Endothelial cell of umbilical vein (primary cell): ENCODE data around the gene DVL1. TPM values are rescaled to one million over a fixed set of nuclear protein-coding genes. Genes with fewer than 3 reads are reported as not detected.
A peak's percentile ranks its signal among the peaks of the same experiment; 100 is the strongest.

Source experiments
- BruUV-seq: library from RNA; stranded (reverse); fragments of 400-500 nt; replicated peaks from 2 replicates; lab custom pipeline; 2021; lab: Mats Ljungman, UMichigan
- CTCF ChIA-PET: fragments of 300-600, 350-600 bp; sonication (Branson Sonifier 250); formaldehyde crosslinking; loops from one replicate; lab custom pipeline; 2021; ENCODE audit warnings: antibody characterized with exemption, inconsistent platforms; lab: Charles Lee
- POLR2A ChIA-PET: fragments of 300-600, 350-600 bp; sonication (Branson Sonifier 250); formaldehyde crosslinking; loops from one replicate; lab custom pipeline; 2021; ENCODE audit warnings: antibody characterized with exemption, inconsistent platforms; lab: Charles Lee
- DNase-seq: peaks from one replicate; pipeline ENCODE4 v3.0.0-alpha.2; 2011; ENCODE audit warnings: low read depth, low spot score
- FAIRE-seq: peaks from 2 replicates; lab custom pipeline; 2011; peaks lifted over from hg19 to GRCh38; lab: Jason Lieb, UNC
- H2AFZ ChIP-seq: 2 replicates; pipeline ENCODE4 v1.6.0; 2012; ENCODE audit warnings: low read depth, low read length, control low read depth, inconsistent platforms
- H3K27ac ChIP-seq: 2 replicates; pipeline ENCODE4 v1.5.1; 2011; ENCODE audit warnings: low read depth, mild to moderate bottlenecking, control low read depth, low read length, moderate library complexity; ENCODE audit not compliant: insufficient read depth
- H3K27me3 ChIP-seq, 2 experiments: 2 replicates each; pipeline versions ENCODE4 v1.6.0 to v1.6.1; 2011; ENCODE audit warnings: low read length in 2 of 2, mixed read lengths in 1 of 2; ENCODE audit not compliant: control insufficient read depth in 2 of 2, insufficient read depth in 2 of 2
- H3K36me3 ChIP-seq, 2 experiments: 2 replicates in 1 of 2; 3 replicates in 1 of 2; pipeline ENCODE4 v1.5.1; 2011; ENCODE audit warnings: low read length in 2 of 2, mild to moderate bottlenecking in 1 of 2, moderate library complexity in 1 of 2; ENCODE audit not compliant: control insufficient read depth in 2 of 2, insufficient read depth in 2 of 2; ENCODE audit errors: extremely low read depth in 1 of 2
- H3K4me1 ChIP-seq: 3 replicates; pipeline ENCODE4 v1.5.1; 2011; ENCODE audit warnings: mild to moderate bottlenecking, low read length; ENCODE audit not compliant: control insufficient read depth, insufficient read depth; ENCODE audit errors: extremely low read depth
- H3K4me2 ChIP-seq: 2 replicates; pipeline ENCODE4 v1.6.1; 2011; ENCODE audit warnings: low read length, control low read depth, mixed read lengths; ENCODE audit not compliant: insufficient read depth
- H3K4me3 ChIP-seq, 3 experiments: fragments of 200-600 bp in 1 of 3; sonication (generic), shearing (Covaris generic) in 1 of 3; replicated peaks in 1 of 3; 2 replicates each; pipeline ENCODE4 v1.5.1; 2011 to 2016; ENCODE audit warnings: control low read depth in 3 of 3, low read length in 3 of 3, mild to moderate bottlenecking in 2 of 3, inconsistent platforms in 1 of 3, low read depth in 1 of 3, moderate library complexity in 1 of 3; ENCODE audit not compliant: insufficient read depth in 1 of 3
- H3K79me2 ChIP-seq: 2 replicates; pipeline ENCODE4 v1.6.0; 2012; ENCODE audit warnings: low read length, inconsistent platforms; ENCODE audit not compliant: control insufficient read depth, insufficient read depth
- H3K9ac ChIP-seq: replicated peaks from 2 replicates; pipeline ENCODE3; 2011; ENCODE audit warnings: low read length, control low read depth; ENCODE audit not compliant: insufficient read depth; ENCODE audit errors: extremely low read depth
- H3K9me1 ChIP-seq: replicated peaks from 3 replicates; pipeline ENCODE4 v1.6.0; 2011; ENCODE audit warnings: mild to moderate bottlenecking, low read length; ENCODE audit not compliant: control insufficient read depth, insufficient read depth; ENCODE audit errors: extremely low read depth
- H3K9me3 ChIP-seq: replicated peaks from 2 replicates; pipeline ENCODE4 v1.5.1; 2012; ENCODE audit warnings: low read length, inconsistent platforms; ENCODE audit not compliant: control insufficient read depth, insufficient read depth
- H4K20me1 ChIP-seq: replicated peaks from 2 replicates; pipeline ENCODE3; 2011; ENCODE audit warnings: mild to moderate bottlenecking, low read length; ENCODE audit not compliant: control insufficient read depth, insufficient read depth; ENCODE audit errors: extremely low read depth
- EZH2 ChIP-seq: IDR thresholded peaks from 2 replicates; pipeline ENCODE4 v1.6.1; 2012; ENCODE audit warnings: borderline replicate concordance, low read depth, mild to moderate bottlenecking, moderate library complexity, low read length, inconsistent platforms; ENCODE audit not compliant: severe bottlenecking
- FOS ChIP-seq: IDR thresholded peaks from 2 replicates; pipeline ENCODE4 v1.6.1; 2011; ENCODE audit warnings: mild to moderate bottlenecking, low read length, moderate library complexity, borderline replicate concordance; ENCODE audit not compliant: insufficient read depth
- GATA2 ChIP-seq: IDR thresholded peaks from 2 replicates; pipeline ENCODE4 v1.7.0; 2011; ENCODE audit warnings: low read depth, mild to moderate bottlenecking, moderate library complexity, mixed read lengths, low read length; ENCODE audit not compliant: insufficient read length, insufficient read depth
- JUN ChIP-seq: IDR thresholded peaks from 2 replicates; pipeline ENCODE4 v1.6.1; 2011; ENCODE audit warnings: borderline replicate concordance, low read depth; ENCODE audit not compliant: insufficient read length, insufficient read depth
- MYC ChIP-seq: IDR thresholded peaks from one replicate; pipeline ENCODE4 v1.6.1; 2011; ENCODE audit warnings: mild to moderate bottlenecking, low read depth, low read length
- POLR2A ChIP-seq: IDR thresholded peaks from 2 replicates; pipeline ENCODE4 v1.6.1; 2012; ENCODE audit warnings: low read depth, mild to moderate bottlenecking, control low read depth, low read length
- POLR2AphosphoS5 ChIP-seq: IDR thresholded peaks from 2 replicates; pipeline ENCODE4 v1.6.1; 2012; ENCODE audit warnings: low read depth, mild to moderate bottlenecking, control low read depth, low read length, moderate library complexity; ENCODE audit not compliant: insufficient read depth
- dilution Hi-C: fragments of 300-500 bp; cut with MboI; formaldehyde crosslinking; loops from one replicate; pipeline ENCODE4 v1.15.0; 2019; ENCODE audit warnings: low sequenced_read_pairs; ENCODE audit not compliant: extremely low pct_ligation_motif_present
- intact Hi-C: fragments of 100-400 bp; cut with micrococcal nuclease; formaldehyde crosslinking; loops from one replicate; pipeline ENCODE4 v1.10.0; 2022
- polyA plus RNA-seq, 4 experiments: library from polyadenylated mRNA; depleted of rRNA in 3 of 4; stranded (reverse) in 3 of 4; unstranded in 1 of 4; fragments of >200 nt; gene quantifications; 2 replicates each; pipeline versions ENCODE4 v1.2.1 to v1.2.3, GENCODE V29; 2011 to 2012; ENCODE audit warnings: missing spikeins in 1 of 4
- total RNA-seq: library from RNA; stranded (reverse); gene quantifications from 2 replicates; pipeline ENCODE4 v1.2.3, GENCODE V29; 2021
- TF ChIP-seq, protein P1 (sequence below), 2 donors: IDR thresholded peaks; 1 replicate in 1 of 2; 2 replicates in 1 of 2; pipeline ENCODE4 v1.5.1; 2011; ENCODE audit warnings: low read length in 2 of 2, mild to moderate bottlenecking in 2 of 2, moderate library complexity in 2 of 2, control low read depth in 1 of 2, inconsistent platforms in 1 of 2, low read depth in 1 of 2; ENCODE audit not compliant: insufficient read depth in 1 of 2; ENCODE audit errors: extremely low read depth in 1 of 2
- TF ChIP-seq, protein P2 (sequence below): IDR thresholded peaks from 2 replicates; pipeline ENCODE4 v1.6.1; 2011; ENCODE audit not compliant: insufficient read depth, insufficient read length

DVL1 gene
- total and polyA plus RNA-seq, 2 donors (not counting 3 experiments of a cell fraction or from before 2014, with no cell fraction given): 26.8 to 36.5 TPM

DNA sequence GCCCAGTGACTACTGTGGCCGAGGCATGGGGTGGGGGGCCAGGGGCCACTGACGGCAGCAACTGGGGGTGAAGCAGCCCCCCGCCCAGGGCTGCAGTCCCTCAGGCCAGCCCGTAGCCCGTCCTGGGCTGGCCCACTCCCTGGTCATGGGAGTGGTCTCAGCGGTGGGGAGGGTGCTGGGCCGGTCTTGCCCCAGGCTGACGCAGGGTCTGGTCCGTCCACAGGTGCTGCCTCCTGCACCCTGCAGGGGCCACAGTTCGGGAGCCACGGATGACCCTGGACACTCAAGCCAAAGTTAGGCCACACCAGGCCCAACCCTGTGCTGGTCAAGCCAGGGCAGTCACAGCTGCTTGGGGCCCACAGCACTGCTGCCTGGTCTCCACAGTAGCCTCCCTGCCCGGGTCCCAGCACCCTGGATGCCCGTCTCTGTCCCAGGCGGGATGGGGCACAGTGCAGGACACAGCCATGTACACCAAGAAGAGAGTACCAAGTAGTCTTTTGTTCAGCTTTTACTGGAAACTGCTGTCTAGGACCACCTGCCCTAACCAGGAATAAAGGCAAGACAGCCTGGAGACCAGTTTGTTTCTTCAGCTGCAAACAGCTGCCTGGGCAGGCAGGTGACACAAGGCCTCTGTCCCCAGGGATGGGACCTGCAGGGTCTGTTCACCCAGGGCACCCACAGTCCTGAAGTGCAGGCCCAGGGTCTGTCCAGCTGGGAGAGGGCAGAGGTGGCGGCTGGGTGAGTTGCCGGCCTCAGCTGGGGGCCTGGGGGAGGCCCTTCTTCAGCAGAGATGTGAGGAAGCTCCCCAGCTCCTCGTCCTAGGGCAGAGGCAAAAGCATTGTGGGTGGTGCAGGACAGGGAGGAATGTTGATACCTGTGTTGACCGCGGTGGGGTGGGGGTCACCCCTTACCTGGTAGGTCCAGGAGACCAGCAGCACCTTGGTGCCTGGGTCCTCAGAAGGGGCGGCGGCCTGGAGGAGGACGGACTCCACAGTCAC is 37.8 kb downstream of the DVL1 start:
- Histone ChIP-seq H3K79me2 (peaks cover 1% of the 10 kb centered on the region), H3K9me3 (no peaks in the 10 kb centered on the region), H2AFZ (no peak overlapping the region), H3K4me2 (no peak overlapping the region), H3K27me3 (no peaks in the 10 kb centered on the region), H3K9me1 (no peaks in the 10 kb centered on the region), H3K36me3 (peaks cover 0 to 41% of the 10 kb centered on the region in 2 experiments), H3K4me3 (no peak overlapping the region), H3K9ac (no peak overlapping the region), H3K27ac (no peak overlapping the region), H3K4me1 (peaks cover 12% of the 10 kb centered on the region), H4K20me1 (no peaks in the 10 kb centered on the region)
- ChIA-PET POLR2A (no interaction called here), CTCF (no interaction called here)
- intact Hi-C loops (no loop called here), dilution Hi-C loops (no loop called here)
- TSS peak; percentile 16 for BruUV-seq
- FAIRE-seq: no peak
- DNase-seq: no peak
- TF ChIP-seq, protein P1, sequence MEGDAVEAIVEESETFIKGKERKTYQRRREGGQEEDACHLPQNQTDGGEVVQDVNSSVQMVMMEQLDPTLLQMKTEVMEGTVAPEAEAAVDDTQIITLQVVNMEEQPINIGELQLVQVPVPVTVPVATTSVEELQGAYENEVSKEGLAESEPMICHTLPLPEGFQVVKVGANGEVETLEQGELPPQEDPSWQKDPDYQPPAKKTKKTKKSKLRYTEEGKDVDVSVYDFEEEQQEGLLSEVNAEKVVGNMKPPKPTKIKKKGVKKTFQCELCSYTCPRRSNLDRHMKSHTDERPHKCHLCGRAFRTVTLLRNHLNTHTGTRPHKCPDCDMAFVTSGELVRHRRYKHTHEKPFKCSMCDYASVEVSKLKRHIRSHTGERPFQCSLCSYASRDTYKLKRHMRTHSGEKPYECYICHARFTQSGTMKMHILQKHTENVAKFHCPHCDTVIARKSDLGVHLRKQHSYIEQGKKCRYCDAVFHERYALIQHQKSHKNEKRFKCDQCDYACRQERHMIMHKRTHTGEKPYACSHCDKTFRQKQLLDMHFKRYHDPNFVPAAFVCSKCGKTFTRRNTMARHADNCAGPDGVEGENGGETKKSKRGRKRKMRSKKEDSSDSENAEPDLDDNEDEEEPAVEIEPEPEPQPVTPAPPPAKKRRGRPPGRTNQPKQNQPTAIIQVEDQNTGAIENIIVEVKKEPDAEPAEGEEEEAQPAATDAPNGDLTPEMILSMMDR (IDR thresholded peaks at IDR 0.05; ENCODE audit: extremely low read depth in 1 of 2, insufficient read depth in 1 of 2, low read depth in 1 of 2, low read length in 2 of 2): no peak
- no peak for TF ChIP-seq EZH2
- no peak for TF ChIP-seq MYC
- no peak for TF ChIP-seq POLR2A
- TF ChIP-seq GATA2: no peak
- TF ChIP-seq, protein P2, sequence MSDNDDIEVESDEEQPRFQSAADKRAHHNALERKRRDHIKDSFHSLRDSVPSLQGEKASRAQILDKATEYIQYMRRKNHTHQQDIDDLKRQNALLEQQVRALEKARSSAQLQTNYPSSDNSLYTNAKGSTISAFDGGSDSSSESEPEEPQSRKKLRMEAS: no peak
- no peak for TF ChIP-seq JUN
- TF ChIP-seq FOS: no peak
- TF ChIP-seq POLR2AphosphoS5: no peak
